SU-DHL-6 (cell line): ENCODE data around the gene WNT11.

Experiments used
- H2AFZ ChIP-seq: fragments of 200-600 bp; sonication (generic); 2 replicates; pipeline ENCODE4 v1.6.1; 2014; ENCODE audit warnings: low read depth, mild to moderate bottlenecking, moderate library complexity, mixed read lengths, antibody characterized with exemption, low read length; ENCODE audit not compliant: severe bottlenecking
- H3F3A ChIP-seq: fragments of 200-600 bp; shearing (Covaris generic); 2 replicates; pipeline ENCODE4 v1.6.0; 2016; ENCODE audit warnings: antibody characterized with exemption, mild to moderate bottlenecking; ENCODE audit not compliant: insufficient read depth
- H3K27ac ChIP-seq: fragments of 200-600 bp; sonication (generic); 2 replicates; pipeline ENCODE4 v1.5.1; 2016; ENCODE audit warnings: low read depth, mild to moderate bottlenecking, low read length, moderate library complexity, mixed read lengths
- H3K27me3 ChIP-seq: fragments of 200-600 bp; sonication (generic), shearing (Covaris generic); 2 replicates; pipeline ENCODE4 v1.6.0; 2014; ENCODE audit warnings: mild to moderate bottlenecking, low read length
- H3K36me3 ChIP-seq: fragments of 200-600 bp; sonication (generic); 2 replicates; pipeline ENCODE4 v1.6.1; 2014; ENCODE audit warnings: mild to moderate bottlenecking, low read length, mixed read lengths
- H3K4me2 ChIP-seq: fragments of 300-600, 200-600 bp; shearing (Covaris generic), sonication (generic); 2 replicates; pipeline ENCODE4 v1.6.0; 2014; ENCODE audit warnings: low read length, low read depth, mild to moderate bottlenecking; ENCODE audit not compliant: poor library complexity, severe bottlenecking
- H3K4me3 ChIP-seq: fragments of 200-600 bp; sonication (generic); 2 replicates; pipeline ENCODE4 v1.5.1; 2014; ENCODE audit warnings: antibody characterized with exemption, low read length, mild to moderate bottlenecking, mixed read lengths; ENCODE audit not compliant: insufficient read depth, poor library complexity, severe bottlenecking
- H3K79me2 ChIP-seq: fragments of 200-600 bp; sonication (generic); 2 replicates; pipeline ENCODE4 v1.6.1; 2014; ENCODE audit warnings: mild to moderate bottlenecking, low read length, moderate library complexity; ENCODE audit not compliant: insufficient read depth
- H3K9ac ChIP-seq: fragments of 200-600 bp; sonication (generic); 2 replicates; pipeline ENCODE4 v1.7.0; 2014; ENCODE audit warnings: mild to moderate bottlenecking, low read length
- H3K9me2 ChIP-seq: fragments of 200-600 bp; sonication (generic); replicated peaks from 2 replicates; pipeline ENCODE4 v1.6.1; 2014; ENCODE audit warnings: low read length; ENCODE audit not compliant: insufficient read depth
- H3K9me3 ChIP-seq: fragments of 200-600 bp; sonication (generic); 2 replicates; pipeline ENCODE4 v1.6.1; 2014; ENCODE audit warnings: low read length, mixed read lengths; ENCODE audit not compliant: insufficient read depth
- H4K20me1 ChIP-seq: fragments of 200-600 bp; sonication (generic); 2 replicates; pipeline ENCODE4 v1.6.1; 2014; ENCODE audit warnings: low read depth, mild to moderate bottlenecking, antibody characterized with exemption, low read length, moderate library complexity, mixed read lengths
- EZH2phosphoT487 ChIP-seq: fragments of 200-600 bp; sonication (generic), shearing (Covaris generic); conservative IDR thresholded peaks from 2 replicates; pipeline ENCODE4 v1.6.1; 2018; ENCODE audit warnings: mild to moderate bottlenecking, antibody characterized with exemption, low read length, moderate library complexity, mixed read lengths
- TF ChIP-seq, protein P1 (sequence below): fragments of 200-600 bp; sonication (generic); IDR thresholded peaks from one replicate; pipeline ENCODE4 v1.5.1; 2017; ENCODE audit warnings: antibody characterized with exemption, mild to moderate bottlenecking, low read length, moderate library complexity; ENCODE audit not compliant: insufficient read depth, poor library complexity, severe bottlenecking

Gene WNT11

DNA sequence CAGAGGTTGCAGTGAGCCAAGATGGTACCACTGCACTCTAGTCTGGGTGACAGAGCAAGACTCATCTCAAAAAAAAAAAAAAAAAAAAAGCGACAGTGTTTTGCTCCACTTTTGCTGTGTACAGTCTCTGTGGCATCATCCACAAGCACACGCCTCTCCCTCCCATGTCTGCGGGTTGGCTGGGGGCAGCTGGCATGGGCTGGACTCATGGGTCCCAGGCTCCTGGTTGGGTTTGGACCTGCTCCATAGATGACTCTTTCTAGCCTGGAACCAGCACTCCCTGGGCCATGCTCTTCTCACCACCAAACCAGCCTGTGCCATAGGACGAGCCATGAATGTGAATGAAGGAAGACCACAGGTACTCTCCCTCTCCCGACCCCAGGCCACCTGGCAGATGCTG is 7.9 kb upstream of the WNT11 start:
- Histone ChIP-seq H3K27me3 (no peaks in the 10 kb centered on the region), H3K4me2 (no peak overlapping the region), H3K4me3 (no peak overlapping the region), H3K9ac (no peak overlapping the region), H4K20me1 (no peaks in the 10 kb centered on the region), H3K9me2 (no peaks in the 10 kb centered on the region), H3K36me3 (no peaks in the 10 kb centered on the region), H3K79me2 (no peaks in the 10 kb centered on the region), H3K9me3 (no peaks in the 10 kb centered on the region), H2AFZ (no peak overlapping the region), H3K27ac (no peak overlapping the region), H3F3A (no peaks in the 10 kb centered on the region)
- TF ChIP-seq, protein P1, sequence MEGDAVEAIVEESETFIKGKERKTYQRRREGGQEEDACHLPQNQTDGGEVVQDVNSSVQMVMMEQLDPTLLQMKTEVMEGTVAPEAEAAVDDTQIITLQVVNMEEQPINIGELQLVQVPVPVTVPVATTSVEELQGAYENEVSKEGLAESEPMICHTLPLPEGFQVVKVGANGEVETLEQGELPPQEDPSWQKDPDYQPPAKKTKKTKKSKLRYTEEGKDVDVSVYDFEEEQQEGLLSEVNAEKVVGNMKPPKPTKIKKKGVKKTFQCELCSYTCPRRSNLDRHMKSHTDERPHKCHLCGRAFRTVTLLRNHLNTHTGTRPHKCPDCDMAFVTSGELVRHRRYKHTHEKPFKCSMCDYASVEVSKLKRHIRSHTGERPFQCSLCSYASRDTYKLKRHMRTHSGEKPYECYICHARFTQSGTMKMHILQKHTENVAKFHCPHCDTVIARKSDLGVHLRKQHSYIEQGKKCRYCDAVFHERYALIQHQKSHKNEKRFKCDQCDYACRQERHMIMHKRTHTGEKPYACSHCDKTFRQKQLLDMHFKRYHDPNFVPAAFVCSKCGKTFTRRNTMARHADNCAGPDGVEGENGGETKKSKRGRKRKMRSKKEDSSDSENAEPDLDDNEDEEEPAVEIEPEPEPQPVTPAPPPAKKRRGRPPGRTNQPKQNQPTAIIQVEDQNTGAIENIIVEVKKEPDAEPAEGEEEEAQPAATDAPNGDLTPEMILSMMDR = no peak
- no peak for TF ChIP-seq EZH2phosphoT487

DNA sequence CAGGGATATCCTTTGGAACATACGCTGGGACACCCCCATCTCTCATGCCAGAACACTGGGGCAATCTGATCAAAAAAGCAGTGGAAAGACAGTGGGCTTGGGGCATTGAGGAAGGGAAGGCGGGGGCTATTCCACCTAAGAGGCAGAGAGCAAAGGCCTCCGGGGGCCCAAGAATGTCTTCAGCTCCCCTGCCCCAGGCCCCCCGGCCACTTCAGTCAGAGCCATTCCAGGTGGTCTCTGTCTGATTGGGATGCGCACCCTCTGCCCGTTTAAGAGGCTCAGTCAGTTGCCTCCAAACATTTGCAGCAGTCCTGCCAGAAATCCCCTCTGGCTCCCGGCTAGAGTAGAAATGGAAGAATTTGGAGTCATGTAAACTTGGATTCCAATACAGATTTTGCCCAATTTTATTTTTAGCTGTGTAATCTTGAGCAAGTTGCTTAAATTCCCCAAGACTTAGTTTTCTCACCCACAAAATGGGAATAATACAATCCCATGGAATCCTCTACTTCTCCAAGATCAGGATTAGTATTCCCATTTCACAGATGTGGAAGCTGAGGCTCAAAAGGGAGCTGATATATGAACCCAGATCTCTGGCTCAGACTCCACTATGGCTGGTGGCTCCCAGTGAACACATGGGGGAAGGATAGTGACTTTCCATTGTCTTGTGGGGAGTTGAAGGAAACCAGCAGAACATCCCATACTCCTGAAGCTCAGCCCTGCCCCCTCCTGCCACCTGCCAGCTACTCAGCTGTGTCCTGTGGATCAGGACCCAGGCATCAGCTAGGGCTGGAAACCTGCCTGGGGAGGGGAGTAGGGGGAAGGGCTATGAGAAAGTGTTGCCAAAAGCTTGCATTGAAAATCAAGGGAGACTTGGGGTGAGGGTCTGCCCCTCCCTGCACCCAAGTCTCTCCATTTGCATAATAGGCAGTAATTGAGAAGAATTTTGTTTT is 6.1 kb upstream of the WNT11 start:
- TF ChIP-seq, protein P1 = no peak
- TF ChIP-seq EZH2phosphoT487 = no peak
- H3K27me3 ChIP-seq = no peaks in the 10 kb centered on the region

DNA sequence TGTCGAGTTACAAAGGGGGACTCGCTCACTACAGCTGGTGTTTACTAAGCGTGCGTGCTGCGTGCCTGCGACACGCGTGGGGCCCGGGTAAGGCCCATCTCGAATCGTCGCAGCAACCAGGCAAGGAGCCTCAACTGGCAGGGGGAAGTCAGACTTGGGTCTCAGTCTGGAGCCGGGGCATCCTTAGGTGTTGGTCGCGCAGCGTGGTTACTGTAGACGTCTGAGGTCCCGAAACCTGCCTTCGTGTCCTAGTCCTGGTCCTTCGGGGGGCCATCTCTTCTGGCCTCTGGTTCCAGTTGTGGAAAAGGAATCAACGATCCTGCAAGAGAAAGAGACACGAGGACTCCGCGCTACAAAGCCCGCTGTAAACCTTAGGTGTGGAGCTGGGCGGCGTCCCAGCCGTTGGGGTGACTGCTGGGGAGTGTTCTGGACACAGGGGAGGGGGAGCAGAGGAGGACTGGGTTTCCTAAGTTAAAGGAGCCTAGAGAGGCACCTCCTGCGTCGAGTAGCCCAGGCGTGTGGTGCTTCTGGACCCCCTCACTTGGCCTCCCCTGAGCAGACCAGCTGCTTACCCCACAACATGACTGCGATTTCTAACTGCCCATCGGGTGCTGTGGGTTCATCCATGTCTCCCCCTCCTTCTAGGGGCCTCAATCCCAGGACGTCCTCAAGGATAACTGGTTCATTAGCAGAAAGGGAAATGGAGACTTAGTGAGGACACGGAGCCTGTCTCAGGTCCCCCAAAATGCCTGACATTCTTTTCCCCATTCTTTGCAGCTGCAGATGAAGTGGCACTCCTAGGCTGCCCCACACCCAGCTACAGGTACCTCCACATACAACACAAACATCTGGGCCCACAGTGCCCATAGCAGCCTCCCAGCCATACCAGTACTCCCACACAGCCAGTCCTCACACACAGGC is 4.9 kb upstream of the WNT11 start:
- H3K9ac ChIP-seq = no peak overlapping the region
- H3K9me3 ChIP-seq = no peaks in the 10 kb centered on the region
- no peak overlapping the region for H3K27ac ChIP-seq
- no peaks in the 10 kb centered on the region for H3K9me2 ChIP-seq
- H3F3A ChIP-seq = no peaks in the 10 kb centered on the region
- H3K4me3 ChIP-seq = no peak overlapping the region
- H4K20me1 ChIP-seq = no peaks in the 10 kb centered on the region
- H3K79me2 ChIP-seq = no peaks in the 10 kb centered on the region
- H3K27me3 ChIP-seq = no peaks in the 10 kb centered on the region
- H3K4me2 ChIP-seq = no peak overlapping the region
- TF ChIP-seq, protein P1 = no peak
- no peak for TF ChIP-seq EZH2phosphoT487
- no peak overlapping the region for H2AFZ ChIP-seq
- H3K36me3 ChIP-seq = no peaks in the 10 kb centered on the region

More for the DNA sequence above, 6.1 kb upstream of the WNT11 start:
- no peak overlapping the region for H3K4me3 ChIP-seq
- no peaks in the 10 kb centered on the region for H4K20me1 ChIP-seq
- no peaks in the 10 kb centered on the region for H3K79me2 ChIP-seq
- H3K9me3 ChIP-seq = no peaks in the 10 kb centered on the region
- H3K9ac ChIP-seq = no peak overlapping the region
- H3K36me3 ChIP-seq = no peaks in the 10 kb centered on the region
- no peaks in the 10 kb centered on the region for H3K9me2 ChIP-seq
- H3F3A ChIP-seq = no peaks in the 10 kb centered on the region
- no peak overlapping the region for H3K27ac ChIP-seq
- H2AFZ ChIP-seq = no peak overlapping the region
- H3K4me2 ChIP-seq = no peak overlapping the region
